Osteoblast (primary cell): Measurements from ENCODE around the gene NEUROG1. TPM values are rescaled to one million over a fixed set of nuclear protein-coding genes. Genes with fewer than 3 reads are reported as not detected.
A peak's percentile ranks its signal among the peaks of the same experiment; 100 is the strongest.
"Not testable (repeated sequence)": the region's sequence is repeated elsewhere in the genome, so short reads cannot be mapped to it uniquely, and the experiment has no call there.

Source experiments
- DNase-seq: peaks from one replicate; pipeline ENCODE4 v3.0.0; 2011; ENCODE audit warnings: low spot score, mixed read lengths; ENCODE audit not compliant: insufficient read length; ENCODE audit errors: missing footprints
- H2AFZ ChIP-seq: 2 replicates; pipeline ENCODE4 v1.6.0; 2011; ENCODE audit warnings: mild to moderate bottlenecking, low read length
- H3K27ac ChIP-seq: 2 replicates; pipeline ENCODE4 v1.5.1; 2011; ENCODE audit warnings: mild to moderate bottlenecking, low read depth, low read length, moderate library complexity
- H3K27me3 ChIP-seq: 2 replicates; pipeline ENCODE4 v1.6.0; 2012; ENCODE audit warnings: mild to moderate bottlenecking, control low read depth, inconsistent platforms, low read length, moderate library complexity; ENCODE audit not compliant: insufficient read depth
- H3K36me3 ChIP-seq: 2 replicates; pipeline ENCODE4 v1.5.1; 2011; ENCODE audit warnings: mild to moderate bottlenecking, low read length, control low read depth, moderate library complexity; ENCODE audit not compliant: insufficient read depth
- H3K4me1 ChIP-seq: 2 replicates; pipeline ENCODE4 v1.5.1; 2011; ENCODE audit warnings: mild to moderate bottlenecking, low read length, control low read depth, moderate library complexity; ENCODE audit not compliant: insufficient read depth
- H3K4me2 ChIP-seq: 2 replicates; pipeline ENCODE4 v1.6.0; 2011; ENCODE audit warnings: mild to moderate bottlenecking, low read length; ENCODE audit not compliant: insufficient read depth
- H3K4me3 ChIP-seq: fragments of 200-600 bp; sonication (generic); 3 replicates; pipeline ENCODE4 v1.5.1; 2012; ENCODE audit warnings: mild to moderate bottlenecking, low read length, inconsistent platforms; ENCODE audit not compliant: insufficient read depth
- H3K79me2 ChIP-seq: 2 replicates; pipeline ENCODE4 v1.6.0; 2012; ENCODE audit warnings: mild to moderate bottlenecking, low read length, control low read depth, inconsistent platforms; ENCODE audit not compliant: insufficient read depth
- H3K9me3 ChIP-seq: 2 replicates; pipeline ENCODE4 v1.5.1; 2011; ENCODE audit warnings: low read depth, low read length, control low read depth
- H4K20me1 ChIP-seq: 2 replicates; pipeline ENCODE4 v1.6.0; 2012; ENCODE audit warnings: mild to moderate bottlenecking, low read length, control low read depth; ENCODE audit not compliant: insufficient read depth
- CTCF ChIP-seq: IDR thresholded peaks from 2 replicates; pipeline ENCODE4 v1.5.1; 2011; ENCODE audit warnings: mild to moderate bottlenecking, low read depth, low read length, moderate library complexity; ENCODE audit errors: extremely low read depth
- total RNA-seq: library from RNA; depleted of rRNA; stranded (reverse); fragments of >200 nt; gene quantifications from 2 replicates; pipeline ENCODE4 v1.2.3, GENCODE V29; 2012

NEUROG1 gene
- total RNA-seq, 1 donor, result not detected

DNA sequence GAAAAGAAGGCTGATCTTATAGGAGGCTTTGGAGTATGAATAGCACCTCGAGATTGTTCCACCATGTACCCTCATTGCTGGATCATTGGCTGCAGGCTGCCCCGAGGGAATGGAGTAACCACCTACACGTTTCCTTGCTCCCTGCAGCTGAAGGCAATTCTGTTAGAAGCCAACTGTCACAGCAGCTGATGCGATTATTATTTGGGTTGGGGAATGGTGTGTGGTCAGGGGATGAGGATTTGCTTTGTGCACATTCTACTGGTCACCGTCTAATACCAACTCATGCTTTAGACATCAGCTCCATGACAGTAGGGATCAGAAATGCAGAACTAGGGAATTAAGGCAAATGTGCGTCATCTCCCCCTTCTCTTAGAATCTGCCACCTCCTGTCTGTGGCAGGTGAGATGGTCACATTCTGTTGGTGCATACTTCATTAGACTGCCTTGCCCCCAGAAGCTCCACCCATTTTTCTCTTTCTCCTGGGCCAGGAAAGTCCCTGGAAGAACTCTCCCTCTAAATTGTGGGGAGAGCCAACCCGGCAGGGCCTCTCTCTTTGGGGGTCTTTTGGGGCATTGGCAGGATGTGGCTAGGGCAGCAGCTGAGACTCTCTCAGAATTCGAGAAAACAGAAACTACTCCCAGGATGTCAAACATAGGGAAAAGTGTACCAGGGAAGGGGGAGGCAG is 32.8 kb downstream of the NEUROG1 start:
- Histone ChIP-seq H3K27me3 (peaks cover 14% of the 10 kb centered on the region), H3K36me3 (no peaks in the 10 kb centered on the region), H3K9me3 (peaks cover 2% of the 10 kb centered on the region), H3K79me2 (no peaks in the 10 kb centered on the region), H3K4me3 (no peak overlapping the region), H4K20me1 (no peaks in the 10 kb centered on the region), H2AFZ (no peak overlapping the region), H3K4me1 (peaks cover 4% of the 10 kb centered on the region), H3K4me2 (no peak overlapping the region), H3K27ac (no peak overlapping the region)
- TF ChIP-seq CTCF, result no peak
- no peak for DNase-seq

DNA sequence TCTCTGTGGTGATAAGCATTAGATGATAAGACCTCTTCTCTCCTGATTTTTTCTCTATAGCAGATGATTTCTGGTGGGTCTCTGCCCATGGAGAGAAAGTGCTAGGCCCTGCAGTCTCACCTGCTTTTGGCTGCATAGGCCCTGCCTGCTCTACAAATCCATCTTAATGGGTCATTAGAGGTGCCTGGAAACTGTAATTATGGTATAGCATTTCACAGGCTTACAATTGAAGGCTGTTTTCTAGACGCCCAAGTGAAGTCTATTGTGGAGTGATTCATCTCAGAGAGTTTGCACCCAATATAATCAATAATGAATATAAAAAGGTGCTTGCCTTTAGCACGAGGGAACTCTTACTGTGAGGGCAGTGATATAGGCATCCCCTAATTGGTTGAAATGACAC is 33.8 kb downstream of the NEUROG1 start:
- H3K79me2 ChIP-seq, result no peaks in the 10 kb centered on the region
- no peak overlapping the region for H3K4me2 ChIP-seq
- peaks cover 4% of the 10 kb centered on the region for H3K4me1 ChIP-seq
- peak; percentile 29 for DNase-seq
- H3K9me3 ChIP-seq, result peaks cover 2% of the 10 kb centered on the region
- H3K27ac ChIP-seq, result no peak overlapping the region
- no peak overlapping the region for H2AFZ ChIP-seq
- no peaks in the 10 kb centered on the region for H4K20me1 ChIP-seq
- H3K27me3 ChIP-seq, result peaks cover 10% of the 10 kb centered on the region
- no peaks in the 10 kb centered on the region for H3K36me3 ChIP-seq
- no peak overlapping the region for H3K4me3 ChIP-seq
- TF ChIP-seq CTCF, result no peak

GRCh38 chr5:135498637-135498995 is 37.1 kb downstream of the NEUROG1 start:
- H3K4me1 ChIP-seq, result peaks cover 10% of the 10 kb centered on the region
- no peak for DNase-seq
- H3K9me3 ChIP-seq, result no peaks in the 10 kb centered on the region
- no peak for TF ChIP-seq CTCF
- no peaks in the 10 kb centered on the region for H4K20me1 ChIP-seq
- H3K79me2 ChIP-seq, result no peaks in the 10 kb centered on the region
- H3K27ac ChIP-seq, result no peak overlapping the region
- peaks cover 6% of the 10 kb centered on the region for H3K27me3 ChIP-seq
- no peaks in the 10 kb centered on the region for H3K36me3 ChIP-seq
- H3K4me3 ChIP-seq, result no peak overlapping the region
- no peak overlapping the region for H2AFZ ChIP-seq
- no peak overlapping the region for H3K4me2 ChIP-seq

DNA sequence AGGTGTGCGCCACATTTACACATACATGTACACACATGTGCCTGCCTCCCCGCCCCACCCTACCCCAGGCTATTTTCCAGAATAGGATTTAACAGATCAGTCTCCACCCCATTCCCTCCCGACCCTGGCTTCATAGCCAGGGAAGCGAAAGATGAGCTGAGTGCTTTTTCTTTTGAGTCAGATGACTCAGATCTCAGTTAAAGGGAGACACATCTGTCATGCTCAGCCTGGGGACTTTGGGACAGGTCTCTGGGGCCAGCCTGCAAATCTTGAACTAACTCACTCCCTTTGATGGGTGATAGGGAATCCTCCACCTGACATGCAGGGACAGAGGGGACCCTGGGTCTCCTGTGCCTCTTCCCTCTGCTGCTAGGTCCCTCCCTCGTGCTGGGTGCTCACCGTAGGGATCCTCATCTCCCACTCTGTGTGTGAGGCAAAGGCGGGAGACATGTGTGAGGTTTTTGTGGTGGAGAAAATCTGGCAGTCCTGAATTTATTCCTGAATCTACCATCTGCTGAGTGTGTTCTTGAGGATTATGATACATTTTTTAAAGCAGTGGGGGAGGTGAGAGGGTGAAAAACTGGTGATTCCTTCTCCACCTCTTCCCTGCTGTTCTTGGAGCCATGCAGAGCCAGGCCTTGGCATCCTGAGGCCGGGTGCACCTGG is 37.7 kb downstream of the NEUROG1 start:
- Histone ChIP-seq H3K4me2 (no peak overlapping the region), H3K4me3 (no peak overlapping the region), H4K20me1 (no peaks in the 10 kb centered on the region), H3K27ac (no peak overlapping the region), H3K27me3 (peaks cover 5% of the 10 kb centered on the region), H3K36me3 (no peaks in the 10 kb centered on the region), H2AFZ (no peak overlapping the region), H3K79me2 (no peaks in the 10 kb centered on the region), H3K9me3 (no peaks in the 10 kb centered on the region), H3K4me1 (peaks cover 13% of the 10 kb centered on the region)
- no peak for TF ChIP-seq CTCF
- DNase-seq, result no peak

DNA sequence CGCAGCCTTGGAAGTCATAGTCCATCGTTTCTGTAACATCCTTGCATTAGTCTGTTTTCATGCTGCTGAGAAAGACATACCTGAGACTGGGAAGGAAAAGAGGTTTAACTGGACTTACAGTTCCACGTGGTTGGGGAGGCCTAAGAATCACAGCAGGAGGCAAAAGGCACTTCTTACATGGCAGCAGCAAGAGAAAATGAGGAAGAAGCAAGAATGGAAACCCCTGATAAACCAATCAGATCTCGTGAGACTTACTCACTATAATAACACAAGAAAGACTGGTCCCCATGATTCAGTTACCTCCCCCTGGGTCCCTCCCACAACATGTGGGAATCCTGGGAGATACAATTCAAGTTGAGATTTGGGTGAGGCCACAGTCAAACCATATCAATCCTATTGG is 40.2 kb downstream of the NEUROG1 start:
- H3K4me3 ChIP-seq, H3K4me2 ChIP-seq, H3K36me3 ChIP-seq, H3K27me3 ChIP-seq, H3K27ac ChIP-seq, H3K79me2 ChIP-seq, H2AFZ ChIP-seq, H4K20me1 ChIP-seq, DNase-seq, H3K9me3 ChIP-seq: not testable (repeated sequence)
- peaks cover 20% of the 10 kb centered on the region for H3K4me1 ChIP-seq
